ENCODE measurements around the gene DHCR24. TPM values are rescaled to one million over a fixed set of nuclear protein-coding genes. Genes with fewer than 3 reads are reported as not detected.

The DHCR24 gene
- total RNA-seq, 4 donors from 2014 or later: 5.3 to 36.1 (median 13.7) TPM

DNA sequence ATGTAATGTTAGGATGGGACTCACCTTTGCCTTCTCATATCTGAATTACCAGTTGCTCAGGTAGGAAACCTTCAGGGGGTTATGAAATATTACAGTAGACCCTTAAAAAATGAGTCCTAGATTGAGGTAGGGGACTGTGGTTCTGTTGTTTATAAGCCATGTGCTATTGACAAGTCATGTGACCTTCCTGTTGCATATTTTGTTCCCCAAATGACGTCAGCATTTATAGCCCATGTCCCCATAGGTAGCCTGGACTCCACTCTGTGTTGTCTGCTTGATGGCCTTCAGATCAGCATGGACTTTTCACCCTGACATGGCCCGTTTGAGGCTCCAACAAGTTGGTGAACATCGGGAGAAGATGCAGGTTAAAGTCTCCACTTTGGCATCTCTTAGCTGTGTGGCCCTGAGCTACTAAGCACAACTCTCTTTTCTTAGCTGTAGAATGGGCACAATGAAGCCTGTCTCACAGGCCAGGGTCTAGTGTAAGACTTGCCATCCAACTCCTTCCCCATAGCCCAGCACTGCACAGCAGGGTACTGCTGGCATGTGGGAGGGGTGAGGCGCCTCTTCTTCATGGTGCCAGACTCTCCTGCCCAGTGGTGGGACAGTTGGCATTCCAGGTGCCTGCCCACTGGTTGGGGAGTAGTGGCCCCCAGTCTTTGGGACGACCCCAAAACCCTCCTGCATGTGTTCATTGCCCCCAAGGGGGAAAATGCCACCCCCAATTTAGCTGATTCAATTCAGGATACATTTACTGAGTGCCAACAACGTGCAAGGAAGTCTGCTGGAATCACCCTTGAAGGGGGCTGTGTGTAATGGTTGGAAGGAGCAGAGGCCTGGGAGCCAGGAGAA lies 49.8 kb downstream of the DHCR24 start:
- no peaks in the 10 kb centered on the region for H3K4me1 ChIP-seq
- TF ChIP-seq, protein P1, sequence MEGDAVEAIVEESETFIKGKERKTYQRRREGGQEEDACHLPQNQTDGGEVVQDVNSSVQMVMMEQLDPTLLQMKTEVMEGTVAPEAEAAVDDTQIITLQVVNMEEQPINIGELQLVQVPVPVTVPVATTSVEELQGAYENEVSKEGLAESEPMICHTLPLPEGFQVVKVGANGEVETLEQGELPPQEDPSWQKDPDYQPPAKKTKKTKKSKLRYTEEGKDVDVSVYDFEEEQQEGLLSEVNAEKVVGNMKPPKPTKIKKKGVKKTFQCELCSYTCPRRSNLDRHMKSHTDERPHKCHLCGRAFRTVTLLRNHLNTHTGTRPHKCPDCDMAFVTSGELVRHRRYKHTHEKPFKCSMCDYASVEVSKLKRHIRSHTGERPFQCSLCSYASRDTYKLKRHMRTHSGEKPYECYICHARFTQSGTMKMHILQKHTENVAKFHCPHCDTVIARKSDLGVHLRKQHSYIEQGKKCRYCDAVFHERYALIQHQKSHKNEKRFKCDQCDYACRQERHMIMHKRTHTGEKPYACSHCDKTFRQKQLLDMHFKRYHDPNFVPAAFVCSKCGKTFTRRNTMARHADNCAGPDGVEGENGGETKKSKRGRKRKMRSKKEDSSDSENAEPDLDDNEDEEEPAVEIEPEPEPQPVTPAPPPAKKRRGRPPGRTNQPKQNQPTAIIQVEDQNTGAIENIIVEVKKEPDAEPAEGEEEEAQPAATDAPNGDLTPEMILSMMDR (IDR thresholded peaks at IDR 0.05): no peak
- no peak for TF ChIP-seq POLR2A (IDR thresholded peaks at IDR 0.05)
- H3K27me3 ChIP-seq: no peaks in the 10 kb centered on the region
- no peak overlapping the region for H3K4me3 ChIP-seq
- intact Hi-C loops (cut with DNase I; ENCODE audit: low total_unique reads): no loop called here
- no peaks in the 10 kb centered on the region for H3K9me3 ChIP-seq
- no peaks in the 10 kb centered on the region for H3K36me3 ChIP-seq
- no peak for DNase-seq
- no peak overlapping the region for H3K27ac ChIP-seq

DNA sequence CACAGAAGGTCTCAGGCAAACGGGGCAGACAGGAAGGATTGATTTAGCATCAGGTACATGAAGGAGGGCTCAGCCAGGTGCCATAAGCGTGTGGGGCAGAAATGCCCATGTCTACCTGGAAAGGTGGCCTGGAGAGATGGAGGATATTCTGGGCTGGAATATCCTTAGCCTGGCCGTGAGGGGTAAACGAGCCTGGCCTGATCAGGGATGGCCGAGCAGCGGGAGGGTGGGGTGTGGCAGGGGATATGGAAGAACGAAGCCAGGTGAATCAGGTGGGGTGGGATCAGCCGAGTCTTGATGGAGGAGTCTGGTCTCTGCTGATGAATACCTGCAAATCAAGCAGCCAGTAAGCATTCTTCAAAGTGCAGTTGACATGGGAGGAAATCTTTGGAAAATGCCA lies 50.4 kb downstream of the DHCR24 start:
- H3K4me1 ChIP-seq: no peaks in the 10 kb centered on the region
- no peak overlapping the region for H3K27ac ChIP-seq
- no peaks in the 10 kb centered on the region for H3K27me3 ChIP-seq
- H3K36me3 ChIP-seq: no peaks in the 10 kb centered on the region
- H3K9me3 ChIP-seq: no peaks in the 10 kb centered on the region
- DNase-seq: no peak
- intact Hi-C loops (cut with DNase I; ENCODE audit: low total_unique reads): no loop called here
- no peak overlapping the region for H3K4me3 ChIP-seq
- TF ChIP-seq, protein P1 (IDR thresholded peaks at IDR 0.05): no peak
- TF ChIP-seq POLR2A (IDR thresholded peaks at IDR 0.05): no peak

DNA sequence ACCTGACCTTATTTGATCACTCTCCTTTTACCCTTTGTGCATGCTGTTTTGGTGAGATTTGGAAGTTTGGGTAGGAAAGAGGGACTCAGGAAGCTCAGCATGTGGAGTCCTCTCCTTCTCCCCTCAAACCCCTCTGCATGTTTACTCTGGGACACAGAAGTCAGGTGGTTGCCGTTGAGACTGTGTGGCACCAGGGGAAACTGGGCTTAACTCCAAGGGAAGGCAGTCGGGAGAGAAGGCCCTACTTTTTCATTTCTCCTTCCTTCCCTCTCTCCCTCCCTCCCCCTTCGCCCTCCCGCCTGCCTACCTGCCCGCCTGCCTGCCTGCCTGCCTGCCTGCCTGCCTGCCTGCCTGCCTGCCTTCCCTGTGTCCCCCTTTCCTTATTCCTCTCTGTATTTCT lies 51.0 kb downstream of the DHCR24 start:
- intact Hi-C loops (cut with DNase I; ENCODE audit: low total_unique reads): no loop called here
- DNase-seq: no peak
- Histone ChIP-seq H3K27ac (no peak overlapping the region), H3K4me1 (no peaks in the 10 kb centered on the region), H3K4me3 (no peak overlapping the region), H3K27me3 (no peaks in the 10 kb centered on the region), H3K9me3 (no peaks in the 10 kb centered on the region), H3K36me3 (no peaks in the 10 kb centered on the region)
- TF ChIP-seq, protein P1 (IDR thresholded peaks at IDR 0.05): no peak
- TF ChIP-seq POLR2A (IDR thresholded peaks at IDR 0.05): no peak

DNA sequence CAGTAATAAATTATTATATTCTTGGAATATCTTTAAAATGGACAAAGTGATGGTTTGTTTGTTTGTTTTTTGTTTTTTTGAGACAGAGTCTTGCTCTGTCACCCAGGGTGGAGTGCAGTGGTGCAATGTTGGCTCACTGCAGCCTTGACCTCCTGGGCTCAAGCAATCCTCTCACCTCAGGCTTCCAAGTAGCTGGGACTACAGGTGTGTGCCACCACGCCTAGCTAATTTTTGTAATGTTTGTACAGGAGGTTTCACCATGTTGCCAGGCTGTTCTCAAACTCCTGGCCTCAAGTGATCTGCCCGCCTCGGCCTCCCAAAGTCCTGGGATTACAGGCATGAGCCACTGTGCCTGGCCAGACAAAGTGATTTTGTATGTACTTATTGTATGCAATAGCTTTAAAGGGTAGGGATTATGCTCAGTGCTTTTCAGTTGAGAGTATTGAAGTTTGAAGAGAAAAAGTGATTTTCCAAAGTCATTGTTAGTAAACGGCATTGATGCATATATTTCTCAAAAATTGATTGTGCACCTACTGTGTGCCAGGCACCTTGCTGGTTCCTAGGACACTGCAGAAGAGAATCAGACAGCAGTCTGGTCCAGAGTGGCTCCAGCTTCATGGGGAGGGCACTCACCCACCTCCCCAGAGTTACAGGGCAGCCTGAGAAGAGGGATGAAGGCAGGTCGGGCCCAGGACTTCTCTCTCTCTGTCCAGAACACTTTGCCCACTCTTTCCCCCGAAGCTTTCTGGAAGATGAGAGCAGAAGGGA lies 51.7 kb downstream of the DHCR24 start:
- no peaks in the 10 kb centered on the region for H3K9me3 ChIP-seq
- intact Hi-C loops (cut with DNase I; ENCODE audit: low total_unique reads): no loop called here
- no peaks in the 10 kb centered on the region for H3K36me3 ChIP-seq
- no peaks in the 10 kb centered on the region for H3K4me1 ChIP-seq
- H3K4me3 ChIP-seq: no peak overlapping the region
- no peak for DNase-seq
- no peak for TF ChIP-seq POLR2A (IDR thresholded peaks at IDR 0.05)
- TF ChIP-seq, protein P1 (IDR thresholded peaks at IDR 0.05): no peak
- H3K27ac ChIP-seq: no peak overlapping the region
- H3K27me3 ChIP-seq: no peaks in the 10 kb centered on the region

DNA sequence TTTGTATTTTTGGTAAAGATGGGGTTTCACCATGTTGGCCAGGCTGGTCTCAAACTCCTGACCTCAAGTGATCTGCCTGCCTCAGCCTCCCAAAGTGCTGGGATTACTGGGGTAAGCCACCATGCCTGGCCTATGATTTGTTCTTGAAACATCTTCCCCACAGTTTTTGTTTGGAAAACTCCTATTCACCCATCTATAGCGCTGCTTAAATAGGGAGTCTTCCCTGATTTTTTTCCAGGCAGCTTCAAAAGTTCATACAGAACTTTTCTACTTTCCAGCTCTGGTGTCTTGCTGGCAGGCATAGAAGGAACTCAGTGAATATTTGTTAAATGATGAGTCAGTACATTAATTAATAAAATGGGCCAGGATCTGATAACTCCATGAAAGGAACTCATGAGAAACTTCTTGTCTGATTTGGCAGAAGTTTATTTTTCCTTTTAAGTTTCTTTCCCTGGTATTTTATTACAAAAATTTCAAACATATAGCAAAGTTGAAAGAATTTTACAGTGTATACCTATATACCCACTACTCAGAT lies 52.9 kb downstream of the DHCR24 start:
- Histone ChIP-seq H3K36me3 (no peaks in the 10 kb centered on the region), H3K9me3 (no peaks in the 10 kb centered on the region), H3K27ac (no peak overlapping the region), H3K4me1 (no peaks in the 10 kb centered on the region), H3K4me3 (no peak overlapping the region), H3K27me3 (no peaks in the 10 kb centered on the region)
- no peak for DNase-seq
- intact Hi-C loops (cut with DNase I; ENCODE audit: low total_unique reads): no loop called here
- TF ChIP-seq, protein P1 (IDR thresholded peaks at IDR 0.05): no peak
- TF ChIP-seq POLR2A (IDR thresholded peaks at IDR 0.05): no peak
